ENCODE measurements around the gene SERP2.

SERP2 gene

GRCh38 chr13:44400736-44401135 is 27.1 kb downstream of the SERP2 start:
- no peak for DNase-seq
- no peaks in the 10 kb centered on the region for H3K27me3 ChIP-seq
- no peak for TF ChIP-seq CTCF (IDR thresholded peaks at IDR 0.05; ENCODE audit: low read depth, low read length)
- H3K9me3 ChIP-seq: no peaks in the 10 kb centered on the region
- H3K4me3 ChIP-seq (ENCODE audit: low read depth, low read length): no peak overlapping the region
- peaks cover 40% of the 10 kb centered on the region for H3K4me1 ChIP-seq
- no peaks in the 10 kb centered on the region for H3K36me3 ChIP-seq

- H3K4me1 ChIP-seq: peaks cover 32% of the 10 kb centered on the region
- TF ChIP-seq CTCF (IDR thresholded peaks at IDR 0.05; ENCODE audit: low read depth, low read length): no peak
- H3K36me3 ChIP-seq: no peaks in the 10 kb centered on the region
- DNase-seq: no peak
- no peaks in the 10 kb centered on the region for H3K9me3 ChIP-seq
- no peak overlapping the region for H3K4me3 ChIP-seq (ENCODE audit: low read depth, low read length)
- no peaks in the 10 kb centered on the region for H3K27me3 ChIP-seq
These were observed 28.0 kb downstream of the SERP2 start for GRCh38 chr13:44401577-44401976.

GRCh38 chr13:44402899-44403445 is 29.3 kb downstream of the SERP2 start:
- Histone ChIP-seq H3K9me3 (no peaks in the 10 kb centered on the region), H3K27me3 (no peaks in the 10 kb centered on the region), H3K4me3 (ENCODE audit: low read depth, low read length) (no peak overlapping the region), H3K36me3 (no peaks in the 10 kb centered on the region), H3K4me1 (peaks cover 21% of the 10 kb centered on the region)
- TF ChIP-seq CTCF (IDR thresholded peaks at IDR 0.05; ENCODE audit: low read depth, low read length): no peak
- no peak for DNase-seq

GRCh38 chr13:44403461-44404056 is 29.9 kb downstream of the SERP2 start:
- Histone ChIP-seq H3K9me3 (no peaks in the 10 kb centered on the region), H3K36me3 (no peaks in the 10 kb centered on the region), H3K4me1 (peaks cover 18% of the 10 kb centered on the region), H3K27me3 (no peaks in the 10 kb centered on the region), H3K4me3 (ENCODE audit: low read depth, low read length) (no peak overlapping the region; the same call in 1 of the 2 replicates)
- TF ChIP-seq CTCF (IDR thresholded peaks at IDR 0.05; ENCODE audit: low read depth, low read length): no peak
- DNase-seq: no peak

GRCh38 chr13:44404261-44405132 is 30.9 kb downstream of the SERP2 start:
- no peak overlapping the region for H3K4me3 ChIP-seq (ENCODE audit: low read depth, low read length)

More at GRCh38 chr13:44404261-44405132, 30.9 kb downstream of the SERP2 start:
- Histone ChIP-seq H3K27me3 (no peaks in the 10 kb centered on the region), H3K36me3 (no peaks in the 10 kb centered on the region), H3K4me1 (peaks cover 18% of the 10 kb centered on the region), H3K9me3 (no peaks in the 10 kb centered on the region)
- TF ChIP-seq CTCF (IDR thresholded peaks at IDR 0.05; ENCODE audit: low read depth, low read length): no peak
- no peak for DNase-seq
